Activated CD8-positive, alpha-beta T cell treated with anti-CD3 and anti-CD28 coated beads, Interleukin-2, amount 10 ng/mL, durations not matched to agents 7 days and 5 days (primary cell): Measurements from ENCODE around the gene IFI30. TPM values are rescaled to one million over a fixed set of nuclear protein-coding genes. Genes with fewer than 3 reads are reported as not detected.

Experiments used
- ATAC-seq: fragments of 150-1000 bp; cut with Tn5 transposase; one replicate; pipeline ENCODE4 v1.10.0; 2021; ENCODE audit warnings: moderate library complexity
- CTCF ChIA-PET: fragments of 350-600 bp; sonication (Branson Sonifier 250); formaldehyde crosslinking; loops from one replicate; lab custom pipeline; 2021; ENCODE audit warnings: antibody characterized with exemption; lab: Charles Lee
- POLR2A ChIA-PET: fragments of 350-600 bp; sonication (Branson Sonifier 250); formaldehyde crosslinking; loops from one replicate; lab custom pipeline; 2021; ENCODE audit warnings: antibody characterized with exemption; lab: Charles Lee
- DNase-seq: peaks from one replicate; pipeline ENCODE4 v3.0.0-alpha.2; 2020
- H3K27ac Mint-ChIP-seq: one replicate; pipeline ENCODE4 v1.8.0; 2021; ENCODE audit warnings: mild to moderate bottlenecking, mixed read lengths
- H3K27me3 Mint-ChIP-seq: one replicate; pipeline ENCODE4 v1.8.0; 2021; ENCODE audit warnings: low read depth, mixed read lengths
- H3K36me3 Mint-ChIP-seq: one replicate; pipeline ENCODE4 v1.8.0; 2021; ENCODE audit warnings: low read depth, mixed read lengths
- H3K4me1 Mint-ChIP-seq: one replicate; pipeline ENCODE4 v1.8.0; 2021; ENCODE audit warnings: low read depth, mixed read lengths
- H3K4me3 Mint-ChIP-seq: one replicate; pipeline ENCODE4 v1.8.0; 2021; ENCODE audit warnings: mild to moderate bottlenecking, mixed read lengths
- H3K9me3 Mint-ChIP-seq: one replicate; pipeline ENCODE4 v1.8.0; 2022; ENCODE audit warnings: mixed read lengths; ENCODE audit not compliant: insufficient read depth
- total RNA-seq, 2 experiments: library from RNA; stranded (reverse); gene quantifications; one replicate each; pipeline ENCODE4 v1.2.3, GENCODE V29; 2021

IFI30 gene
- total RNA-seq, 2 experiments from 2014 or later = 67.4 to 72.3 TPM

- H3K9me3 Mint-ChIP-seq = no peaks in the 10 kb centered on the region
- H3K27ac Mint-ChIP-seq = peak overlapping the region; percentile 93
- H3K4me1 Mint-ChIP-seq = peaks cover 26% of the 10 kb centered on the region
- ChIA-PET POLR2A (interaction anchor here (1.1 to 3.2 kb wide), 2 partner anchors 87 to 129 kb away, joined by 3 to 14 read pairs; partner anchors contain the start of genes JUND and LSM4), CTCF (interaction anchor here (4.2 to 5.4 kb wide), 2 partner anchors 10 to 85 kb away, joined by 38 to 49 read pairs; partner anchors contain the start of genes JUND and RAB3A)
- peak overlapping the region; percentile 90 for H3K4me3 Mint-ChIP-seq
- H3K27me3 Mint-ChIP-seq = no peaks in the 10 kb centered on the region
- ATAC-seq (no peak), DNase-seq (no peak)
- H3K36me3 Mint-ChIP-seq = peaks cover 8% of the 10 kb centered on the region
These were observed 20.5 kb downstream of the IFI30 start for GRCh38 chr19:18194181-18194530.

- H3K36me3 Mint-ChIP-seq = peaks cover 9% of the 10 kb centered on the region
- no peaks in the 10 kb centered on the region for H3K9me3 Mint-ChIP-seq
- ATAC-seq = no peak
- peak overlapping the region; percentile 90 for H3K4me3 Mint-ChIP-seq
- no peaks in the 10 kb centered on the region for H3K27me3 Mint-ChIP-seq
- ChIA-PET POLR2A (interaction anchor here (0.6 to 3.2 kb wide), 2 partner anchors 86 to 262 kb away, joined by 3 to 14 read pairs; partner anchors contain the start of genes CCDC124 and JUND), CTCF (interaction anchor here (4.2 to 5.4 kb wide), 2 partner anchors 9 to 85 kb away, joined by 38 to 49 read pairs; partner anchors contain the start of genes JUND and RAB3A)
- H3K27ac Mint-ChIP-seq = peak overlapping the region; percentile 93
- peaks cover 26% of the 10 kb centered on the region for H3K4me1 Mint-ChIP-seq
- peak; percentile 55 for DNase-seq
These were observed 21.1 kb downstream of the IFI30 start for GRCh38 chr19:18194554-18195238.

- ATAC-seq (no peak), DNase-seq (no peak)
- no peaks in the 10 kb centered on the region for H3K9me3 Mint-ChIP-seq
- no peak overlapping the region for H3K27ac Mint-ChIP-seq
- CTCF ChIA-PET = no interaction called here
- H3K36me3 Mint-ChIP-seq = peaks cover 15% of the 10 kb centered on the region
- H3K27me3 Mint-ChIP-seq = no peaks in the 10 kb centered on the region
- peaks cover 27% of the 10 kb centered on the region for H3K4me1 Mint-ChIP-seq
- no peak overlapping the region for H3K4me3 Mint-ChIP-seq
- POLR2A ChIA-PET = no interaction called here
These were observed 22.9 kb downstream of the IFI30 start for GRCh38 chr19:18196511-18196845.

- peaks cover 25% of the 10 kb centered on the region for H3K4me1 Mint-ChIP-seq
- ATAC-seq (no peak), DNase-seq (no peak)
- ChIA-PET POLR2A (no interaction called here), CTCF (no interaction called here)
- no peaks in the 10 kb centered on the region for H3K27me3 Mint-ChIP-seq
- no peak overlapping the region for H3K27ac Mint-ChIP-seq
- peaks cover 20% of the 10 kb centered on the region for H3K36me3 Mint-ChIP-seq
- H3K4me3 Mint-ChIP-seq = no peak overlapping the region
- H3K9me3 Mint-ChIP-seq = no peaks in the 10 kb centered on the region
These were observed 23.7 kb downstream of the IFI30 start for GRCh38 chr19:18197306-18197705.

- Mint-ChIP-seq H3K9me3 (no peaks in the 10 kb centered on the region), H3K36me3 (peaks cover 19% of the 10 kb centered on the region), H3K4me1 (peaks cover 30% of the 10 kb centered on the region), H3K4me3 (no peak overlapping the region), H3K27ac (no peak overlapping the region), H3K27me3 (no peaks in the 10 kb centered on the region)
- ATAC-seq (no peak), DNase-seq (no peak)
- ChIA-PET CTCF (interaction anchor here (1.0 kb wide), 2 partner anchors 54 kb away, joined by 3 read pairs; no protein-coding TSS in a partner anchor), POLR2A (no interaction called here)
These were observed 24.3 kb downstream of the IFI30 start for GRCh38 chr19:18197941-18198340.

GRCh38 chr19:18198374-18198773 lies 24.8 kb downstream of the IFI30 start:
- Mint-ChIP-seq H3K4me1 (peaks cover 31% of the 10 kb centered on the region), H3K36me3 (peaks cover 22% of the 10 kb centered on the region), H3K4me3 (no peak overlapping the region), H3K27ac (no peak overlapping the region), H3K27me3 (no peaks in the 10 kb centered on the region), H3K9me3 (no peaks in the 10 kb centered on the region)
- ATAC-seq (no peak), DNase-seq (no peak)
- POLR2A ChIA-PET = no interaction called here
- CTCF ChIA-PET = interaction anchor here (1.0 to 1.4 kb wide), 3 partner anchors 53 to 81 kb away, joined by 3 to 4 read pairs (median 3); no protein-coding TSS in a partner anchor

- Mint-ChIP-seq H3K4me1 (peaks cover 28% of the 10 kb centered on the region), H3K36me3 (peaks cover 18% of the 10 kb centered on the region), H3K27me3 (peaks cover 3% of the 10 kb centered on the region), H3K9me3 (no peaks in the 10 kb centered on the region), H3K27ac (no peak overlapping the region), H3K4me3 (peak overlapping the region; percentile 95)
- ChIA-PET CTCF (interaction anchor here (1.1 to 9.2 kb wide), 4 partner anchors 10 to 208 kb away, joined by 3 to 135 read pairs (median 26); partner anchors contain the start of gene MPV17L2), POLR2A (no interaction called here)
- no peak for DNase-seq
- ATAC-seq = no peak
These were observed 28.8 kb downstream of the IFI30 start for GRCh38 chr19:18202397-18202777.

GRCh38 chr19:18202778-18203407 lies 29.3 kb downstream of the IFI30 start:
- Mint-ChIP-seq H3K4me1 (peaks cover 28% of the 10 kb centered on the region), H3K9me3 (no peaks in the 10 kb centered on the region), H3K27ac (peak overlapping the region; percentile 91), H3K4me3 (peak overlapping the region; percentile 95), H3K36me3 (peaks cover 18% of the 10 kb centered on the region), H3K27me3 (peaks cover 3% of the 10 kb centered on the region)
- ATAC-seq (no peak), DNase-seq (peak; percentile 39)
- CTCF ChIA-PET = interaction anchor here (0.6 to 9.2 kb wide), 6 partner anchors 10 to 208 kb away, joined by 3 to 135 read pairs (median 4); partner anchors contain the start of gene MPV17L2
- POLR2A ChIA-PET = interaction anchor here (1.2 kb wide), 1 partner anchor 11 kb away, joined by 3 read pairs; no protein-coding TSS in a partner anchor

- DNase-seq = peak; percentile 59
- no peaks in the 10 kb centered on the region for H3K9me3 Mint-ChIP-seq
- no peak for ATAC-seq
- peaks cover 3% of the 10 kb centered on the region for H3K27me3 Mint-ChIP-seq
- H3K4me3 Mint-ChIP-seq = peak overlapping the region; percentile 95
- H3K27ac Mint-ChIP-seq = peak overlapping the region; percentile 91
- CTCF ChIA-PET = interaction anchor here (0.6 to 9.2 kb wide), 10 partner anchors 11 to 344 kb away, joined by 3 to 135 read pairs (median 6); partner anchors contain the start of genes JUND, MPV17L2, PIK3R2 and RPL18A
- POLR2A ChIA-PET = interaction anchor here (0.6 to 1.4 kb wide), 5 partner anchors 11 to 119 kb away, joined by 3 to 8 read pairs (median 3); partner anchors contain the start of genes JUND and LSM4
- peaks cover 18% of the 10 kb centered on the region for H3K36me3 Mint-ChIP-seq
- peaks cover 28% of the 10 kb centered on the region for H3K4me1 Mint-ChIP-seq
These were observed 29.8 kb downstream of the IFI30 start for GRCh38 chr19:18203408-18203862.

- Mint-ChIP-seq H3K9me3 (no peaks in the 10 kb centered on the region), H3K4me1 (peaks cover 28% of the 10 kb centered on the region), H3K4me3 (peak within 1 kb of the TSS; percentile 95), H3K36me3 (peaks cover 18% of the 10 kb centered on the region), H3K27ac (peak within 1 kb of the TSS; percentile 91), H3K27me3 (peaks cover 3% of the 10 kb centered on the region)
- ChIA-PET CTCF (interaction anchor here (1.0 to 9.2 kb wide), 11 partner anchors 11 to 345 kb away, joined by 3 to 135 read pairs (median 5); partner anchors contain the start of genes JUND, MPV17L2, PIK3R2 and RPL18A), POLR2A (interaction anchor here (0.6 to 1.4 kb wide), 5 partner anchors 12 to 119 kb away, joined by 3 to 8 read pairs (median 3); partner anchors contain the start of genes JUND and LSM4)
- ATAC-seq (peak; percentile 95), DNase-seq (peak; percentile 100)
These were observed 30.3 kb downstream of the IFI30 start, which contains the start of gene RAB3A for GRCh38 chr19:18203863-18204393. RAB3A (minus strand) TSS chr19:18204042; CDS start chr19:18202740, 1,302 bp downstream.
